GM12878 (cell line): ENCODE data around the gene JAG1. TPM values are rescaled to one million over a fixed set of nuclear protein-coding genes. Genes with fewer than 3 reads are reported as not detected.

Experiments
- ATAC-seq: fragments of 200-7000 bp; cut with Tn5 transposase; 3 replicates; pipeline ENCODE4 v1.9.1; 2020; ENCODE audit warnings: mild to moderate bottlenecking, moderate library complexity
- BruUV-seq: library from RNA; stranded (reverse); fragments of 400-500 nt; replicated peaks from 2 replicates; lab custom pipeline; 2021; lab: Mats Ljungman, UMichigan
- CTCF ChIA-PET: fragments of 300-600 bp; sonication (Branson Sonifier 250); formaldehyde crosslinking; extraction: SDS; loops from one replicate; lab custom pipeline; 2021; ENCODE audit warnings: inconsistent platforms; lab: Yijun Ruan, JAX
- POLR2A ChIA-PET: fragments of 350-600 bp; formaldehyde crosslinking; extraction: SDS; loops from one replicate; lab custom pipeline; 2021; ENCODE audit warnings: inconsistent platforms; lab: Charles Lee
- RAD21 ChIA-PET: fragments of 300-600 bp; sonication (Branson Sonifier 250); formaldehyde crosslinking; loops from one replicate; lab custom pipeline; 2023; ENCODE audit warnings: antibody characterized with exemption; ENCODE audit not compliant: unreplicated experiment; lab: Charles Lee
- SMC1A ChIA-PET: fragments of 300-600 bp; sonication (Branson Sonifier 250); formaldehyde crosslinking; loops from one replicate; lab custom pipeline; 2023; ENCODE audit not compliant: unreplicated experiment, uncharacterized antibody; lab: Charles Lee
- DNase-seq: peaks from one replicate; pipeline ENCODE4 v3.0.0-alpha.2; 2011; ENCODE audit warnings: low read depth, low spot score
- FAIRE-seq: peaks from 3 replicates; lab custom pipeline; 2011; peaks lifted over from hg19 to GRCh38; lab: Jason Lieb, UNC
- H2AFZ ChIP-seq: 2 replicates; pipeline ENCODE4 v1.6.0; 2011; ENCODE audit warnings: low read depth, low read length, control low read depth; ENCODE audit not compliant: control insufficient read depth
- H3K27ac ChIP-seq: 2 replicates; pipeline ENCODE4 v1.5.1; 2011; ENCODE audit warnings: control low read depth; ENCODE audit not compliant: control insufficient read depth, insufficient read depth
- H3K27me3 ChIP-seq, 2 experiments: replicated peaks in 1 of 2; 2 replicates each; pipeline versions ENCODE4 v1.6.0 to v1.6.1; 2011; ENCODE audit warnings: low read length in 1 of 2; ENCODE audit not compliant: control insufficient read depth in 2 of 2, insufficient read depth in 2 of 2
- H3K36me3 ChIP-seq, 2 experiments: 2 replicates each; pipeline ENCODE4 v1.5.1; 2011; ENCODE audit warnings: low read length in 1 of 2; ENCODE audit not compliant: control insufficient read depth in 2 of 2, insufficient read depth in 2 of 2
- H3K4me1 ChIP-seq: 2 replicates; pipeline ENCODE4 v1.6.1; 2011; ENCODE audit warnings: mild to moderate bottlenecking, low read length, moderate library complexity, mixed read lengths; ENCODE audit not compliant: control insufficient read depth, insufficient read depth
- H3K4me2 ChIP-seq: 2 replicates; pipeline ENCODE4 v1.6.0; 2011; ENCODE audit warnings: control low read depth; ENCODE audit not compliant: control insufficient read depth, insufficient read depth
- H3K4me3 ChIP-seq: fragments of 200-600 bp; sonication (generic); 2 replicates; pipeline ENCODE4 v1.5.1; 2016
- H3K79me2 ChIP-seq: 2 replicates; pipeline ENCODE4 v1.6.0; 2011; ENCODE audit warnings: low read length; ENCODE audit not compliant: control insufficient read depth, insufficient read depth
- H3K9ac ChIP-seq: 2 replicates; pipeline ENCODE4 v1.8.0; 2011; ENCODE audit warnings: low read length, control low read depth, mixed read lengths; ENCODE audit not compliant: control insufficient read depth, insufficient read depth
- H3K9me3 ChIP-seq: replicated peaks from 3 replicates; pipeline ENCODE4 v1.5.1; 2011; ENCODE audit warnings: mild to moderate bottlenecking, low read length; ENCODE audit not compliant: control insufficient read depth, insufficient read depth
- H4K20me1 ChIP-seq: 2 replicates; pipeline ENCODE4 v1.6.0; 2011; ENCODE audit not compliant: control insufficient read depth, insufficient read depth
- BCL11A ChIP-seq: IDR thresholded peaks from 2 replicates; pipeline ENCODE4 v1.6.1; 2011; ENCODE audit warnings: low read depth, low read length
- ESRRA ChIP-seq: IDR thresholded peaks from 2 replicates; pipeline ENCODE4 v1.6.1; 2012; ENCODE audit warnings: mild to moderate bottlenecking, low read length, improper control_type of control experiment
- MTA2 ChIP-seq: fragments of 450-650 bp; IDR thresholded peaks from 2 replicates; pipeline ENCODE4 v1.6.1; 2016; ENCODE audit warnings: low read depth, mild to moderate bottlenecking, moderate library complexity
- MTA3 ChIP-seq: IDR thresholded peaks from 2 replicates; pipeline ENCODE4 v1.6.1; 2012; ENCODE audit warnings: low read length, inconsistent platforms, borderline replicate concordance
- MYB ChIP-seq: fragments of 150-350 bp; IDR thresholded peaks from 2 replicates; pipeline ENCODE4 v1.6.1; 2014; ENCODE audit warnings: mild to moderate bottlenecking, low read depth, low read length, borderline replicate concordance
- NBN ChIP-seq: fragments of 450-650 bp; IDR thresholded peaks from 2 replicates; pipeline ENCODE4 v1.6.1; 2016
- PML ChIP-seq: IDR thresholded peaks from 2 replicates; pipeline ENCODE4 v1.6.1; 2012; ENCODE audit warnings: low read length, inconsistent platforms
- SIN3A ChIP-seq: IDR thresholded peaks from 2 replicates; pipeline ENCODE4 v1.6.1; 2012; ENCODE audit warnings: low read depth, low read length, improper control_type of control experiment
- SP1 ChIP-seq: IDR thresholded peaks from one replicate; pipeline ENCODE4 v1.6.1; 2011; ENCODE audit warnings: low read depth, low read length
- SUZ12 ChIP-seq: fragments of 200-600 bp; sonication (generic); IDR thresholded peaks from one replicate; pipeline ENCODE4 v1.6.1; 2018; ENCODE audit warnings: antibody characterized with exemption, mild to moderate bottlenecking; ENCODE audit not compliant: unreplicated experiment
- TARDBP ChIP-seq: IDR thresholded peaks from 2 replicates; pipeline ENCODE4 v1.6.1; 2016; ENCODE audit warnings: borderline replicate concordance
- WRNIP1 ChIP-seq: IDR thresholded peaks from 2 replicates; pipeline ENCODE4 v1.6.1; 2011; ENCODE audit warnings: low read depth, low read length, improper control_type of control experiment, borderline replicate concordance
- ZSCAN29 ChIP-seq: fragments of 450-650 bp; IDR thresholded peaks from 2 replicates; pipeline ENCODE4 v1.6.1; 2017; ENCODE audit warnings: mild to moderate bottlenecking, moderate library complexity
- WGBS: methylation state at CpG from one replicate; pipeline ENCODE4 v1.1.6; 2016; ENCODE audit warnings: low lambda C conversion rate; ENCODE audit not compliant: insufficient replicate concordance, insufficient coverage; ENCODE audit errors: missing lambda C conversion rate; 5-methylcytosine and 5-hydroxymethylcytosine counted together
- in situ Hi-C: fragments of 300-500 bp; cut with MboI; formaldehyde crosslinking; loops from 9 replicates; pipeline ENCODE4 v1.14.3; 2018; ENCODE audit warnings: mixed read lengths
- intact Hi-C: fragments of 100-400 bp; cut with micrococcal nuclease; formaldehyde crosslinking; loops from one replicate; pipeline ENCODE4 v1.14.2; 2022; ENCODE audit not compliant: unreplicated experiment
- polyA plus RNA-seq, 11 experiments: library from polyadenylated mRNA; depleted of rRNA in 4 of 11; unstranded in 6 of 11; stranded (reverse) in 5 of 11; fragments of >200 nt; fragmentation: Nextera tagmentation in 4 of 11; fragmentation: Illumina TruSeq in 1 of 11; extraction: Ambion mirVana in 4 of 11; extraction: Trizol in 1 of 11; gene quantifications; 1 replicate in 1 of 11; 2 replicates in 10 of 11; pipeline versions ENCODE4 v1.2.1 to v1.2.3, GENCODE V29; 2011 to 2016; ENCODE audit warnings: inconsistent platforms in 2 of 11, missing spikeins in 2 of 11, low read depth in 1 of 11
- total RNA-seq, 4 experiments: library from RNA; depleted of rRNA in 3 of 4; stranded (reverse); fragments of >200 nt in 3 of 4; fragmentation: Illumina TruSeq in 1 of 4; extraction: Trizol in 1 of 4; gene quantifications; 2 replicates each; pipeline versions ENCODE4 v1.2.1 to v1.2.3, GENCODE V29; 2013 to 2021
- TF ChIP-seq, protein P1 (sequence below): IDR thresholded peaks from 2 replicates; pipeline ENCODE4 v1.6.1; 2012; ENCODE audit warnings: mild to moderate bottlenecking, low read depth, low read length
- TF ChIP-seq, protein P2 (sequence below): fragments of 450-650 bp; IDR thresholded peaks from 2 replicates; pipeline ENCODE4 v1.6.1; 2018; ENCODE audit warnings: mild to moderate bottlenecking, low read depth, moderate library complexity; ENCODE audit not compliant: partially characterized antibody

Gene JAG1
- total and polyA plus RNA-seq, 10 of the 15 experiments (the other 5 are each of a cell fraction or from before 2014, with no cell fraction given) = 0.66 to 6.9 (median 1.8) TPM

DNA sequence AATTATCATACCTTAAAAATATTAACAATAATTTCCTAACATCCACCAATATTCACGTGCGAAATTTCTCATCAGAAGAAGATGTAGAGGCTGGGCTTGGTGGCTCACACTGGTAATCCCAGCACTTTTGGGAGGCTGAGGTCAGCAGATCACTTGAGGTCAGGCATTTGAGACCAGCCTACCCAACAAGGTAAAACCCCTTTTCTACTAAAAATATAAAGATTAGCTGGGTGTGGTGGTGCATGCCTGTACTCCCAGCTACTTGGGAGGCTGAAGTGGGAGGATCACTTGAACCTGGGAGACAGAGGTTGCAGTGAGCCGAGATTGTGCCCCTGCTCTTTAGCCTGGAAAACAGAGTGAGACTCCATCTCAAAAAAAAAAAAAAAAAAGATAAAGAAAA lies 36.1 kb upstream of the JAG1 start:
- Histone ChIP-seq H3K4me1 (no peaks in the 10 kb centered on the region), H3K27me3 (no peaks in the 10 kb centered on the region; a peak in 1 of 4 replicates), H4K20me1 (no peaks in the 10 kb centered on the region), H3K4me3 (no peak overlapping the region), H3K9me3 (no peaks in the 10 kb centered on the region; the same call in 1 of the 3 replicates), H2AFZ (no peak overlapping the region), H3K36me3 (no peaks in the 10 kb centered on the region; a peak in 1 of 4 replicates), H3K79me2 (no peaks in the 10 kb centered on the region), H3K9ac (no peak overlapping the region), H3K4me2 (no peak overlapping the region), H3K27ac (no peak overlapping the region)
- 0% methylated on average over 3 of the region's 3 CpGs for WGBS
- RAD21 ChIA-PET = no interaction called here
- ATAC-seq = no peak
- no peak for DNase-seq
- POLR2A ChIA-PET = no interaction called here
- in situ Hi-C loops = no loop called here
- intact Hi-C loops = no loop called here
- TF ChIP-seq ESRRA (no peak), SIN3A (no peak), PML (no peak), NBN (no peak), MTA3 (no peak), BCL11A (no peak), MTA2 (no peak), SP1 (no peak), TARDBP (no peak), SUZ12 (no peak), MYB (no peak), WRNIP1 (no peak), ZSCAN29 (no peak)
- TF ChIP-seq, protein P1, sequence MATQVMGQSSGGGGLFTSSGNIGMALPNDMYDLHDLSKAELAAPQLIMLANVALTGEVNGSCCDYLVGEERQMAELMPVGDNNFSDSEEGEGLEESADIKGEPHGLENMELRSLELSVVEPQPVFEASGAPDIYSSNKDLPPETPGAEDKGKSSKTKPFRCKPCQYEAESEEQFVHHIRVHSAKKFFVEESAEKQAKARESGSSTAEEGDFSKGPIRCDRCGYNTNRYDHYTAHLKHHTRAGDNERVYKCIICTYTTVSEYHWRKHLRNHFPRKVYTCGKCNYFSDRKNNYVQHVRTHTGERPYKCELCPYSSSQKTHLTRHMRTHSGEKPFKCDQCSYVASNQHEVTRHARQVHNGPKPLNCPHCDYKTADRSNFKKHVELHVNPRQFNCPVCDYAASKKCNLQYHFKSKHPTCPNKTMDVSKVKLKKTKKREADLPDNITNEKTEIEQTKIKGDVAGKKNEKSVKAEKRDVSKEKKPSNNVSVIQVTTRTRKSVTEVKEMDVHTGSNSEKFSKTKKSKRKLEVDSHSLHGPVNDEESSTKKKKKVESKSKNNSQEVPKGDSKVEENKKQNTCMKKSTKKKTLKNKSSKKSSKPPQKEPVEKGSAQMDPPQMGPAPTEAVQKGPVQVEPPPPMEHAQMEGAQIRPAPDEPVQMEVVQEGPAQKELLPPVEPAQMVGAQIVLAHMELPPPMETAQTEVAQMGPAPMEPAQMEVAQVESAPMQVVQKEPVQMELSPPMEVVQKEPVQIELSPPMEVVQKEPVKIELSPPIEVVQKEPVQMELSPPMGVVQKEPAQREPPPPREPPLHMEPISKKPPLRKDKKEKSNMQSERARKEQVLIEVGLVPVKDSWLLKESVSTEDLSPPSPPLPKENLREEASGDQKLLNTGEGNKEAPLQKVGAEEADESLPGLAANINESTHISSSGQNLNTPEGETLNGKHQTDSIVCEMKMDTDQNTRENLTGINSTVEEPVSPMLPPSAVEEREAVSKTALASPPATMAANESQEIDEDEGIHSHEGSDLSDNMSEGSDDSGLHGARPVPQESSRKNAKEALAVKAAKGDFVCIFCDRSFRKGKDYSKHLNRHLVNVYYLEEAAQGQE = no peak
- TF ChIP-seq, protein P2, sequence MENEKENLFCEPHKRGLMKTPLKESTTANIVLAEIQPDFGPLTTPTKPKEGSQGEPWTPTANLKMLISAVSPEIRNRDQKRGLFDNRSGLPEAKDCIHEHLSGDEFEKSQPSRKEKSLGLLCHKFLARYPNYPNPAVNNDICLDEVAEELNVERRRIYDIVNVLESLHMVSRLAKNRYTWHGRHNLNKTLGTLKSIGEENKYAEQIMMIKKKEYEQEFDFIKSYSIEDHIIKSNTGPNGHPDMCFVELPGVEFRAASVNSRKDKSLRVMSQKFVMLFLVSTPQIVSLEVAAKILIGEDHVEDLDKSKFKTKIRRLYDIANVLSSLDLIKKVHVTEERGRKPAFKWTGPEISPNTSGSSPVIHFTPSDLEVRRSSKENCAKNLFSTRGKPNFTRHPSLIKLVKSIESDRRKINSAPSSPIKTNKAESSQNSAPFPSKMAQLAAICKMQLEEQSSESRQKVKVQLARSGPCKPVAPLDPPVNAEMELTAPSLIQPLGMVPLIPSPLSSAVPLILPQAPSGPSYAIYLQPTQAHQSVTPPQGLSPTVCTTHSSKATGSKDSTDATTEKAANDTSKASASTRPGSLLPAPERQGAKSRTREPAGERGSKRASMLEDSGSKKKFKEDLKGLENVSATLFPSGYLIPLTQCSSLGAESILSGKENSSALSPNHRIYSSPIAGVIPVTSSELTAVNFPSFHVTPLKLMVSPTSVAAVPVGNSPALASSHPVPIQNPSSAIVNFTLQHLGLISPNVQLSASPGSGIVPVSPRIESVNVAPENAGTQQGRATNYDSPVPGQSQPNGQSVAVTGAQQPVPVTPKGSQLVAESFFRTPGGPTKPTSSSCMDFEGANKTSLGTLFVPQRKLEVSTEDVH = no peak
- BruUV-seq = no TSS peak
- FAIRE-seq = no peak
- CTCF ChIA-PET = interaction anchor here (0.9 kb wide), 1 partner anchor 14 kb away, joined by 3 read pairs; no protein-coding TSS in a partner anchor
- SMC1A ChIA-PET = interaction anchor here (1.2 kb wide), 1 partner anchor 12 kb away, joined by 4 read pairs; no protein-coding TSS in a partner anchor
